Inferior parietal cortex (tissue), 1 donor: ENCODE measurements around the gene TBKBP1.
"Not testable (repeated sequence)": the region's sequence is repeated elsewhere in the genome, so short reads cannot be mapped to it uniquely, and the experiment has no call there.

Source experiments
- DNase-seq: peaks from one replicate; pipeline ENCODE4 v3.0.0-alpha.2; 2016; ENCODE audit errors: extremely low spot score

TBKBP1 gene

DNA sequence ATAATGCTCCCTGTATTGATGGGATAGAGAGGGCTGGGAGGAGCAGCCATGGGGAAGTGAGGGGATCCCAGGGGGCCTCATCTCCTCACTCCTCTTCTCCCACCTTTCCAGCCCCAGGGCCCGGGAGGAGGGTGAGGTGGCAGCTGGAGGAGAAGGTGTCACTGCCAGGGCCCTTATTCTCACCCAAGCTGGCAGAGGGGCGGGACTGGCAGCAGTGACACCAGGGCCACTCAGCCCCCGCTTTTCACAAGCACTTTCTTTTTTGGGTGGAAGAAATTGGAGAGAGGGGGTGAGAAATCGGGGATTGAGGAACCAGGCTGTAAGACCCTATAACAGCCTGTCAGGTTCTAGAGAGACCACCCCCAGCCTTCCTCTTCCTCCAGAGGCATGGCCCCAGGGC is 36.7 kb downstream of the TBKBP1 start:
- DNase-seq, result no peak

DNA sequence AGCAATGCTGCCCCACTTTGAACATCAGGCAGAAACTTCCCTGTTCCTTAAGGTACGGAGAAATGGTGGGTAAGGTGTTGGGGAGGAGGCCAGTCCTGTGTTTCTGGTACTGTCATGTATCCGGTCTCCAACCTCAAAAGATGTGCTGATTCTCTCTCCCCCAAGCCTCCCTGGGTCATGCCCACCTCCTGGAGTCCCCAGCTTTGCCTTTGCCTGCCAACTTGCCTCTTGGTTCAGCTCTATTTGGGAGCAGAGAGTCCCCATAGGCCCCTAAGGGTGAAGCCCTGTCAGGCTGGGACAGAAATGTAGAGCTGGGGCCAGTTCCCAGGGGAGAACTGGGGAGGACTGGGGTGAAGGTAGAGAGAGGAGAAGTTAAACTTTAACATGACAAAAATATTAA is 37.4 kb downstream of the TBKBP1 start:
- DNase-seq, result no peak

DNA sequence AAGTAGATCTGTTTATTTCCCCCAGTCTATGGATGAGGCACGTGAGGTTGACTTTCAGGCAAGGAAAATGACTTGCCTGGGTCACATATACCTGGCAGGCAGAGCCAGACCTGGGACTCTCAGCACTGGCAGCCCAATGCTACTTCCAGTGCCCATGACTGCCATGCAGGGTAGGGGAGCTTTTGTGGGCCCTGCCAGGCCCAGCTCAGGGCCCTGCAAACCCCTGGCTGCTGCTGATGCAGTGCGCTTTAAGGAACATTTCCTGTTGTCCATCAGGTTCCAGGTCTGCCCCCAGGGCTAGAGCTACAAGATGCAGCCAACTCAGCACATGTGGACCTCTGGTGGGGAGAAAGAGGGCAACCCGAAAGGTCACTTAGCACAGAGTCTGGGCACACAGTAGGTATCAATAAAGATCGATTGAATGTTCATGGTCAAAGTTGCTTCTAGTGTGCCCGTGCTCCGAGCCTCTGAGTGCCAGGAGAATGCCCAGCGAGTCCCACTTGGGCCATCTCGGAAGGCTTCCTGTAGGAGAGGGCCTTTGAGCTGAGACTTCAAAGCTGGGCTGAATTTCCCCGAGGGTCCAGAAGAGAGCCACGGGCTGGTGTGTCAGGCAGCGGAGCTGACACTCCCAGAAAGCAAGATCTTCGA is 38.6 kb downstream of the TBKBP1 start:
- DNase-seq, result no peak

DNA sequence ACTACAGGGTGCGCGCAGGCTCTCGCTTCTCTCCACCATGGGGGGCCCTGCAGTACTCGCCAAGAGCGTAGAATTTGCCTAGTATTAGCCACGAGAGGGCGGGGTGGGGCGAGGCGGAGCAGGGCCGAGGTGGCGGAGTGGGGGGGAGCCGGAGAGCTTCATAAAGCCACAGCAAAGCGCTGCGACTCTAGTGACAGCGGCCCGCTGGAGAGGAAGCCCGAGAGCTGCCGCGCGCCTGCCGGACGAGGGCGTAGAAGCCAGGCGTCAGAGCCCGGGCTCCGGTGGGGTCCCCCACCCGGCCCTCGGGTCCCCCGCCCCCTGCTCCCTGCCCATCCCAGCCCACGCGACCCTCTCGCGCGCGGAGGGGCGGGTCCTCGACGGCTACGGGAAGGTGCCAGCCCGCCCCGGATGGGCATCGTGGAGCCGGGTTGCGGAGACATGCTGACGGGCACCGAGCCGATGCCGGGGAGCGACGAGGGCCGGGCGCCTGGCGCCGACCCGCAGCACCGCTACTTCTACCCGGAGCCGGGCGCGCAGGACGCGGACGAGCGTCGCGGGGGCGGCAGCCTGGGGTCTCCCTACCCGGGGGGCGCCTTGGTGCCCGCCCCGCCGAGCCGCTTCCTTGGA is 39.2 kb downstream of the TBKBP1 start, which contains the start of gene TBX21:
TBX21 (plus strand) TSS at position 190 of the 627 bp plus-strand sequence; CDS start at position 409, 219 bp downstream.
- no peak for DNase-seq

DNA sequence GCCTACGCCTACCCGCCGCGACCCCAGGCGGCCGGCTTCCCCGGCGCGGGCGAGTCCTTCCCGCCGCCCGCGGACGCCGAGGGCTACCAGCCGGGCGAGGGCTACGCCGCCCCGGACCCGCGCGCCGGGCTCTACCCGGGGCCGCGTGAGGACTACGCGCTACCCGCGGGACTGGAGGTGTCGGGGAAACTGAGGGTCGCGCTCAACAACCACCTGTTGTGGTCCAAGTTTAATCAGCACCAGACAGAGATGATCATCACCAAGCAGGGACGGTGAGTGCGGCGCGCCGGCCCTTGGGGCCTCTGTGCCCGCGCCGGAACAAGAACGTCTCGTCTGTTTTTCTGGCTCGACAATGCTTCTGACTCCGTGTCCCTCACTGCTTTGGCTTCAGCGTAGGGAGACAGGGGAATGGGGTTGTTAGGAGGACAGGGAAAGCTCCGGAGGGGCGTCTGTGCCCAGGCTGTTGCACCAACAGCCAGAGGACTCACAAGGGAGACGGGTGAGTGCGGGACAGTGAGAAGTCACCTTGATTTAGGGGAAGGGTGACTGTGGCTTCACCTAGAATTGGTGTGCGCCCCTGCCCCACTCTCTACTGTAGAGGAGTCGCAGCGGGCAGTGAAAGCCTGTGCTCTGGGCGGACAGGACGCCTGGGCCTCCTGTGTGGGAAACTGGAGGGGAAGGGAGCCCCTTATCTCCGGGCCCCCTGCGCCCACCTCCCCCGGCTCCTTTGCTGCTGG is 39.9 kb downstream of the TBKBP1 start:
- DNase-seq, result no peak

DNA sequence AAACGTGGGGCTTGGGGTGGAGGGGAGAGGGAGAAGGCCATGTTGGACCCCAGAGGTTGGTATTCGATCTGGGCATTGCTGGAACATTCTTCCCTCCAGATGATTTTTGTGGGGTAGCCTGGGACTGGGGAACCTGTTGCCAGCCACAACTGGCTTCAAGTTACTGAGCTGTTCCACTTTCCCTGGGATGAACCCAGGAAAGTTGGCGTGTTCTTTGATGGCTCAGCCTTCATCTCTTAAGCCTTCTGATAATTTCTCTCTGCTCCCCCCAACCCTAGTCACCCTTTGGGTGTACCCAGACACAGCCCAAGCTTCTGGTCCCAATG is 41.1 kb downstream of the TBKBP1 start:
- no peak for DNase-seq

DNA sequence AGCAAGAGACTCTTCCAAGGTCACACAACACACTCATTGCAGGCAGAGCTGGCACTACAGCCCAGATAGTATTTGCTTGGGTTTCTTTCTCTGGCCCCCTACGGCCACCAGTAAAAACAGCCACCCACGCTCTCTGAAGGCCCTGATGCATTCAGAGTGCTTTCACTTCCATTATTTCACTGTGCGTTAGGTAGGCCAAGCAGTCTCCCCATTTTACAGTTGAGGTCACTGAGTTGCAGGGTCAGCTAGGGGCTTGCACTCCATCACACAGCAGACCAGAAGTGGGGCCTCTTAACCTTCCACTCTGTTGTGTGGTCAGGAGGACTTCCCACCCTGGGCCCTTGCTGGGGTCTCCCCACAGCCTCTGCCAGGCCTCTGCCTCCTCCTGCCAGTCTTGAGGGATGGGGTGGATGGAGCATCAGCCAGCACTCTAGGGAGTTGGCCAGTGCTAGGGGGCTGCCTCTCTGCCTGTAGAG is 41.6 kb downstream of the TBKBP1 start:
- no peak for DNase-seq

DNA sequence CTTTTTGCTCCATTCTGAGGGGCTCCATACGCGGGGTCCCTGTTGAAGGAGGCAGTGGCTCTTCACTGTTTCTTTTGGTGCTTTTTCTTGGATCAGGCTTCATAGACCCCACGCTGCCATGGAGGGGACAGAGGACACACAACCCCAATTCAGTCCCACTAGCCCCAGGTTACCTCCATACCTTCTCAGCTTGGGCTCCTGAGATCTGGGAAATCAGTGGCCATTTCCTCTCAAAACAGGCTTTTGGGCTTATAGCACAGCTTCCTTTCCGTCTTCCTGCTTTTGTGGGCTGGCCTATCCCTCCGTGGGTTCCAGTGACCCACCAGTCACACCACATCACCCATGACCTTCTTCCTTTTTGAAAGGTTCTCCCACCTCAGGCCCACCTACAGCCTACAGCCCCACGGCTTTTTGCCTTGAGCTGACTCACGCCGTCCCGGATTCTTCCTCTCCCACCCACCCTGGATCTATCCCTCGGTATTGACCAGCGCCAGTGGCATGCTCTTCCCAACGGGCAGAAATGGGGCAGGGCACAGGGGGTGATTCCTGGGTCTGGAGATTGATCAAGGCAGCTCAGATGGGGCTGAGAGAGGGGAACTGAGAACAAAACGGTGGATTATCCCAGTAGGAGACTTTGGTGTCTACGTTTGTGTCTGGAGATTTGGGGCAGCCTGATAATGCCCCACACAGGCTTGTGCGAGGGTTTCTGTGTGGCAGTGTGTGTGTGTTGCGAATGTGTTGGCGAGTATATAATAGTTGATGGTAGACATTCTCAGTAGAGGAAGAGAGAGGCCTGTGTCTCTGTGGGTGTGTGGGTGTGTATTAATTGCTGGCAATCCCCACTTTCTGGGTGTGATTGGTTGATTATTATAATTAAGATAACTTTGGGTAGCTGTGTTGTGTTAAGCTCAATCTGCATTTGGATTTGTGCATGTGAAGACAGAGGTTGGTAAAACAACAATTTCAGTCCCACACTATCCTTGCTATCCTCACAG is 42.8 kb downstream of the TBKBP1 start:
- DNase-seq, result no peak

DNA sequence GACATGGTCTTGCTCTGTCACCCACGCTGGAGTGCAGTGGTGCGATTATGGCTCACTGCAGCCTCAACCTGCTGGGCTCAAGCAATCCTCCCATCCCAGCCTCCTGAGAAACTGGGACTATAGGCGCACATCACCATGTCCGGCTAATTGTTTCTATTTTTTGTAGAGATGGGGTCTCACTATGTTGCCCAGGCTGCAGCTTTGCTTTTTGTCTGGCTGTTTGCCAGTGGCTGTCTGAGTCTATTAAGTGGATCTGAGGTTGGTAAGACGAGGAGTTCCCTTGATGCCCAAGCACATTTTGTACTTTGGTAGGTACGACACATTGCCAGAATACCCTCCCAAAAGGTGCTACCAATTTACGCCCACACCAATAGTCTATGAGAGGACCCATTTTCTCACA is 44.2 kb downstream of the TBKBP1 start:
- DNase-seq, result no peak

DNA sequence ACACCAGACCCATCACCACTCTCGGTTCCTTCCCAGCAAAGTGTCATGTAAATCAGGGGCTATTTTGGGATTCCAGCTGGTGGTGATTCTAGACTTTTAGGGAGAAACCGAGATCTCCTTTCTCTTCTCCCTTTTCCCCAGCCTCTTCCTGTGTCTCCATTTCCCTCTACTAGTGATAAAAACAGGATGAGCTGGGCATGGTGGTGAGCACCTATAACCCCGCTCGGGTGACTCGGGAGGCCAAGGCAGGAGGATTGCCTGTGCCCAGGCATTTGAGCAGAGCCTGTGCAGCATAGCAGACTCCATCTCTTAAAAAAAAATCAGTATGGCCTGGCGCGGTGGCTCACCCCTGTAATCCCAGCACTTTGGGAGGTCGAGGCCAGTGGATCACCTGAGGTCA is 45.2 kb downstream of the TBKBP1 start:
- DNase-seq, result no peak

DNA sequence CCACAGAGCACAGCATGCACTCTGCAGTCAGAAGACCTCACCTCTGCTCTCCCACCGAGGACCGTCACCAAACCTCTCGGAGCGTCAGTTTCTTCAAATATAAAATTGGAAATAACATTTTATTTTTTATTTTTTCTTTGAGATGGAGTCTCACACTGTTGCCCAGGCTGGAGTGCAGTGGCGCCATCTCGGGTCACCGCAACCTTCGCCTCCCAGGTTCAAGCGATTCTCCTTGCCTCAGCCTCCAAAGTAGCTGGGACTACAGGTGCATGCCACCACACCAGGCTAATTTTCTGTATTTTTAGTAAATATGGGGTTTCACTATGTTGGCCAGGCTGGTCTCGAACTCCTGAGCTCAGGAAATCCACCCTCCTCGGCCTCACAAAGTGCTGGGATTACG is 46.0 kb downstream of the TBKBP1 start:
- DNase-seq, result not testable (repeated sequence)

DNA sequence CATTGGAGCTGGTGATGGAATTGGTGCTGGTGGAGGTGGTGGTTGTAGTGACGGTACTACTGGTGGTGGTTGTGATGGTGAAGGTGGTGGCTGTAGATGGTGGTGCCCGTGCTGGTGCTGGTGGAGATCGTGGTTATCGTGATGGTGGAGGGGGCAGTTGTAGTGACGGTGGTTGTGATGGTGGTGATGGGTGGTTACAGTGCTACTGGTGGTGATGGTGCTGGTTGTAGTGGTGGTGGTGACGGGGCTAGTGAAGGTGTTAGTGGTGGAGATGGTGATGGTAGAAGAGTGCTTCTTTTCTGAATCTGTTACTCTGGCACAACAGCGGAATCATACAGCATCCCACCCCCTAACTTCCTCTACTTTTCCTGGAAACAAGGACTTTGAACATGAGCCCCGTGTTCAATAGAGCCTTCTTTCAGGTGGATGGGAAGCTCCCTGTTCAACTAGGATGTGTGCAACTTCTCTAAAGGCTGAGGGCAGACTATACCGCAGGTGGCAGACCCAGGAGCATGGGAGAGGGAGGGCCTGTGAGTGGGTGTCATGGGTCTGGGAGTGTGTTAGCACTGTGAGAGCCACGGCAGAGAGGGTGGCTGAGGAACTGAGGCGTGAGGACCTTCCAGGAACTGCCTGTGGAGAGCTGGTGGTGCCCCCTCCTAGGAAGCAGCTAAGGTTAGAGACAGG is 47.3 kb downstream of the TBKBP1 start:
- no peak for DNase-seq

DNA sequence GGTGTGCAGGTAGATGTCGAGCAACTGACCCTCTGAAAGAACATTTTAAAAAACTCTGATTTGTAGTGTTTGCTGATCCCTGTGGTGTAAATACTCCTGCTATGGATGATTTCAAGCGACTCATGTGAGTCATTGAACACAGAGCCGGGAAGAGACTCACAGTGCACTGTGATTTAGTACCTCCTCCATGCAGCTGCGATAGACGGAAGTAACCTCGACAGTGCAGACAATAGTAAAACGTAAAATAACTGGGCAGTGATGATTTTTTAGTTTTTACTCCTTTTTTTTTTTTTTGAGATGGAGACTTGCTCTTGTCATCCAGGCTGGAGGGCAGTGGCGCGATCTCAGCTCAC is 47.8 kb downstream of the TBKBP1 start:
- DNase-seq, result no peak

DNA sequence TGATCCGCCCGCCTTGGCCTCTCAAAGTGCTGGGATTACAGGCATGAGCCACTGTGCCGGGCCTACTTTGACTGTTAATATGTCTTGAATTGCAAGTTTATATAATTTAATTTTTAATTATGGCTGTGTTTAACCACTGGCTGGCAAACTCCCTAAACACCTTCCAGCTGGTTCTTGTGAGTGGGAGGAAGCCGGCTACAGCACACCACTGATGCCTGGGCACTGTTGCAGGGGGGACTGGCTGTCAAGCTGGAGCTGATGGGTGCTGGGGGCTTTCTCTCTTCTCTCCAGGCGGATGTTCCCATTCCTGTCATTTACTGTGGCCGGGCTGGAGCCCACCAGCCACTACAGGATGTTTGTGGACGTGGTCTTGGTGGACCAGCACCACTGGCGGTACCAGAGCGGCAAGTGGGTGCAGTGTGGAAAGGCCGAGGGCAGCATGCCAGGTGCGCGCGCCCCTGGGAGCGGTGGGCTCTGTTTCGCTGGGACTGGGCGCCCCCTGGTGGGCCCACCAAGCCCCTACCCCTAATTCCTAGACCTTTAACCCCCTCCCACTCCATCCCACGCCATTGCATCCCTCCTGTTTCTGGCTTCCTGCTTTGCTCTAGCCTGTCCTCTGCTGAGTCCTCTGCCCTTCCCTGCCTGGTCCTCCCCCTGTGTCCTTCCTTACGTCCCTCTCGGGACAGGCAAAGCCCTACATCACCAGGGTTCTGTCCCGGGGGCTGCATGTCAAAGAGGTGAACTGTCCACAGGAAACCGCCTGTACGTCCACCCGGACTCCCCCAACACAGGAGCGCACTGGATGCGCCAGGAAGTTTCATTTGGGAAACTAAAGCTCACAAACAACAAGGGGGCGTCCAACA is 48.6 kb downstream of the TBKBP1 start:
- DNase-seq, result no peak

DNA sequence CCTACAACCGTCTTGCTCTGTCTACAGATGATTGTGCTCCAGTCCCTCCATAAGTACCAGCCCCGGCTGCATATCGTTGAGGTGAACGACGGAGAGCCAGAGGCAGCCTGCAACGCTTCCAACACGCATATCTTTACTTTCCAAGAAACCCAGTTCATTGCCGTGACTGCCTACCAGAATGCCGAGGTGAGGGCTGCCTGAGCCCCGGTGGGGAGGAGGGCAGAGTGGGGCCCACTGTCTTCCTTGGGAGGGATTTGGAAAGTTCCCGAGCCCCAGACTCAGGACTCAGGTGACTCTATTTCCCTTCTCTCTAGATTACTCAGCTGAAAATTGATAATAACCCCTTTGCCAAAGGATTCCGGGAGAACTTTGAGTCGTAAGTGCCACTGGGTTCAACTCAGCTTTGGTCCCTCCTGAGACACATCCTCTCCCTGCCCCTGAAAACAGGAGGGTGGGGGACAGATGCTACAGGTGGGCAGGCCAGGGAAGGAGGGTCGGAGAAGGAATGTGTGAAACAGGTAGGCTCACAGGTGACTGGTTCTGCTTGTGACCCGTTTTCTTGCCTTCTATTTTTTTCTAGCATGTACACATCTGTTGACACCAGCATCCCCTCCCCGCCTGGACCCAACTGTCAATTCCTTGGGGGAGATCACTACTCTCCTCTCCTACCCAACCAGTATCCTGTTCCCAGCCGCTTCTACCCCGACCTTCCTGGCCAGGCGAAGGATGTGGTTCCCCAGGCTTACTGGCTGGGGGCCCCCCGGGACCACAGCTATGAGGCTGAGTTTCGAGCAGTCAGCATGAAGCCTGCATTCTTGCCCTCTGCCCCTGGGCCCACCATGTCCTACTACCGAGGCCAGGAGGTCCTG is 50.4 kb downstream of the TBKBP1 start:
- DNase-seq, result no peak

DNA sequence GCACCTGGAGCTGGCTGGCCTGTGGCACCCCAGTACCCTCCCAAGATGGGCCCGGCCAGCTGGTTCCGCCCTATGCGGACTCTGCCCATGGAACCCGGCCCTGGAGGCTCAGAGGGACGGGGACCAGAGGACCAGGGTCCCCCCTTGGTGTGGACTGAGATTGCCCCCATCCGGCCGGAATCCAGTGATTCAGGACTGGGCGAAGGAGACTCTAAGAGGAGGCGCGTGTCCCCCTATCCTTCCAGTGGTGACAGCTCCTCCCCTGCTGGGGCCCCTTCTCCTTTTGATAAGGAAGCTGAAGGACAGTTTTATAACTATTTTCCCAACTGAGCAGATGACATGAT is 51.0 kb downstream of the TBKBP1 start:
- no peak for DNase-seq

DNA sequence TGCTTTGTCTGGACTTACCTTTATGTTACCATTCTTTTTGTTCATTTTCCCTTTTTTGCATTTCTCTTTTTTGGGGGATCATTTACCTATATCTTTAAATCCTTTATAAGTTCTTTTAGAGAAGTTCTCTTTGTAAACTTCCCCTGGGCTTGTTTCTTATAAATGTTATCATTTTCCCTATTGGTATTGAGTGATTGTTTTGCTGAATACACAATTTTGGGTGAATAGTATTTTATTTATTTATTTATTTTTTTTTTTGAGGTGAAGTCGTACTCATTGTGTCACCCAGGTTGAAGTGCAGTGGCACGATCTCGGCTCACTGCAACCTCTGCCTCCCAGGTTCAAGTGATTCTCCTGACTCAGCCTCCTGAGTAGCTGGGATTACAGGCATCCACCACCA is 57.5 kb downstream of the TBKBP1 start:
- DNase-seq, result no peak

DNA sequence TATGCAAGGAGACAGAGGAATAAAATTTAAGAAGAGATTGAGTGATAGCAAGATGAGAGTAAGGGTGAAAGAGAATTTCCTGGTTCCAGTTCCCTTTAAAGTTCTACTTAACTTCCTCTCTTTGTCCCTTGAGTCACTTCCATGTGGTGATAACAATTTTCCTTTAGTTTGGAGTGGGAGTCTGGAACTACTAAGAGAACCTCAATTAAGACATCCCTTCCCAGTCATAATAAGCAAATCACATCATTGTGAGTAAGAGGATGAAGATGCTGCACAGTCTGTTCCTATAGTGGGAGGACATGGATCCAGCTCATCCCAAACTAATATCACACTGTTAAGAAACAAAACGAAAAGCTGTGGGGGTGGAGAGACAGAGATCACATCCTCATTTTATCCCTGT is 63.4 kb downstream of the TBKBP1 start:
- no peak for DNase-seq

DNA sequence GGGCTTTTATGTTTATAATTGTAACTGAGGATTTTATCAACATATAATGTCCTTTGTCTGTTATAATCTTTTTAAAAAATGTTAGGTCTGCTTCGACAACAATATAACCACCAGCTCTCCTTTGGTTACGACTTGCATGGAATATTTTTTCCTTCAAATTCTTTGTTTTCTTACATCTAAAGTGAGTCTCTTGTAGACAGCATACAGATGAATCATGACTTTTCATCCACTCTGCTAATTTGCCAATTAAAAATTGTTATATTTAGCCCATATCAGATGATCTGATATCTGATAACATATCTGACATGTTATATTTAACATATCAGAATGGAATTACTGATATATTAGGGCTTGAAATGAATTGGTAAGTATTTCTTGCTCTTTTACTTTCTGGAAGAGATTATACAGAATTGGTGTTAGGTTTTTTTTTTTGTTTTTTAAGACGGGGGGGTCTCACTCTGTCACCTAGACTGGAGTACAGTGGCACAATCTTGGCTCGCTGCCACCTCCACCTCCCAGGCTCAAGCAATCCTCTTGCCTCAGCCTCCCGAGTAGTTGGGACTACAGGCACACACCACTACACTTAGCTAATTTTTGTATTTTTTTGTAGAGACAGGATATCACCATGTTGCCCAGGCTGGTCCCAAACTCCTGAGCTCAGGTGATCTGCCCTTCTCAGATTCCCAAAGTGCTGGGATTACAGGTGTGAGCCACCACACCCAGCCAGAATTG is 66.6 kb downstream of the TBKBP1 start:
- DNase-seq, result no peak
